Stimulated activated CD8-positive, alpha-beta memory T cell treated with anti-CD3 and anti-CD28 coated beads, Interleukin-15, amount 100 ng/mL, for 1 hour (primary cell): ENCODE data around the gene DDAH1.

Source experiments
- DNase-seq: peaks from one replicate; pipeline ENCODE4 v3.0.0-alpha.2; 2020; ENCODE audit warnings: low read depth

The DDAH1 gene

DNA sequence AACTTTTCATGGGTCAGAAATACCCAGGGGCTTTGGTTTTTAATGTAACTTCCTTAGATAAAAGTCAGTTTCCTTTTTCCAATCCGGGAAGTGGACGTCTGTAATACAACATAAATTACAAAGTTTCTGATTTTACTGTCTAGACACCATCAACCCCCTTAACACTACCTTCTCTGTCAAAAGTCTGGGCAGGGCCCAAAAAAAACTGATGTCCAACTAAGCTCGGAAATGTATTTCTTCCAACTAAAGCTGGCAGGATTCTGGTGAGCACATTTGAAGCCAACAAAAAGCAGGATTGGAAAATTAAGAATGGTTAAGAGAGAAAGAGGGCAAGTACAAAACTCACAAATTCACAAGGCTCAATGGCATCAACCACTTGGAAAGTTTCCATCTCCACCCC, 24.3 kb downstream of the DDAH1 start:
- no peak for DNase-seq

DNA sequence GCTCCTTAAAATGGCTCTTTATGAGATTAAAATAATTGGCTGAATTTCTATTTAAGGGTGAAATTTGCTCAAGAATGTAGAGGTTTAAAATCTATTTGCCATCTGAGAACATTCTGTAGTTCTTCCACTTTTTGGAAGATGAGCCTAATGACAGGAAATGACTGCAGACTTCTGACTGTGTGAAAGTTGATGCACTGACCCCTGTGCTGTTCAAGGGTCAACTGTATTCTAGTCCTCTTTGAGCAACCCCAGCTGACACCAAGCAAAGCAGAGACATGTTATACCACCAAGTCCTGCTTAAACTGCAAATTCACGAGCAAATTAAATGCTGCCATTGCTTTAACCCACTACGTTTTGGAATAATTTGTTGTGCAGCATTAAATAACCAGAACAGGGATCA, 26.6 kb downstream of the DDAH1 start:
- no peak for DNase-seq

- DNase-seq: no peak
Observed at GRCh38 chr1:85437139-85437538, 27.8 kb downstream of the DDAH1 start.

GRCh38 chr1:85433096-85433495, 31.9 kb downstream of the DDAH1 start:
- no peak for DNase-seq

GRCh38 chr1:85428471-85429089, 36.4 kb downstream of the DDAH1 start:
- no peak for DNase-seq

- DNase-seq: no peak
Observed at GRCh38 chr1:85427849-85428248, 37.1 kb downstream of the DDAH1 start.

- no peak for DNase-seq
Observed at GRCh38 chr1:85427331-85427730, 37.6 kb downstream of the DDAH1 start.

GRCh38 chr1:85421179-85421578, 43.8 kb downstream of the DDAH1 start:
- DNase-seq: no peak

DNA sequence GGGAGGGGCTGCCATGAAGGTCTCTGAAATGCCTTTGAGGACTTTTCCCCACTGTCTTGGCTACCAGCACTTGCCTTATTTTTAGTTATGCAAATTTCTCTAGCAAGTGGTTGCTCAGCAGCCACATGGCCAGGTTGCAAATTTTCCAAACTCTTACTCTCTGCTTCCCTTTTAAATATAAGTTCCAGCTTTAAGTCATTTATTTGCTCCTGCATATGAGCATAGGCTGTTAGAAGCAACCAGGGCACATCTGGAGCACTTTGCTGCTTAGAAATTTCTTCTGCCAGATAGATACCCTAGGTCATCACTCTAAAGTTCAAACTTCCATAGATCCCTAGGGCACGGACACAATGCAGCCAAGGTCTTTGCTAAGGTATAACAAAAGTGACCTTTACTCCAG, 44.8 kb downstream of the DDAH1 start:
- DNase-seq: no peak

- DNase-seq: no peak
Observed at GRCh38 chr1:85417876-85418275, 47.1 kb downstream of the DDAH1 start.

GRCh38 chr1:85417017-85417416, 47.9 kb downstream of the DDAH1 start:
- DNase-seq: no peak

DNA sequence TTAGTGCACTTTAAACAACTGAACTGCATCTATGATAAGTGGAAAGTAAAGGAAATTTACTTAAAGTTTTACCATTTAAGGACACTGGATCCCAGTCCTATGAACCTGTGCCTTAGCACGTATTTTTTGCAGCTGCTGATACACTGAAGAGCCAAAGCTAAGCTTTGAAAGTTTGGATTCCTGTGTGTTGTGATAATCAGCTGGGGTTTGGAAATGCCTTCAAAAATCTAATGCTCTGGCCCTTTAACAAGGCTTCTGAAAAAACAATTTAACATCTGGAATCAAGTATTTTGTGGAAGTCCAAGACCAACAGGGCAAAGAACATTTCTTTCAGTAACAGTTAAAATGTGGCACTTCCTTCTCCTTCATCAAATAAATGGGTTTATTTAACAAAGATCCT, 51.8 kb downstream of the DDAH1 start:
- no peak for DNase-seq

DNA sequence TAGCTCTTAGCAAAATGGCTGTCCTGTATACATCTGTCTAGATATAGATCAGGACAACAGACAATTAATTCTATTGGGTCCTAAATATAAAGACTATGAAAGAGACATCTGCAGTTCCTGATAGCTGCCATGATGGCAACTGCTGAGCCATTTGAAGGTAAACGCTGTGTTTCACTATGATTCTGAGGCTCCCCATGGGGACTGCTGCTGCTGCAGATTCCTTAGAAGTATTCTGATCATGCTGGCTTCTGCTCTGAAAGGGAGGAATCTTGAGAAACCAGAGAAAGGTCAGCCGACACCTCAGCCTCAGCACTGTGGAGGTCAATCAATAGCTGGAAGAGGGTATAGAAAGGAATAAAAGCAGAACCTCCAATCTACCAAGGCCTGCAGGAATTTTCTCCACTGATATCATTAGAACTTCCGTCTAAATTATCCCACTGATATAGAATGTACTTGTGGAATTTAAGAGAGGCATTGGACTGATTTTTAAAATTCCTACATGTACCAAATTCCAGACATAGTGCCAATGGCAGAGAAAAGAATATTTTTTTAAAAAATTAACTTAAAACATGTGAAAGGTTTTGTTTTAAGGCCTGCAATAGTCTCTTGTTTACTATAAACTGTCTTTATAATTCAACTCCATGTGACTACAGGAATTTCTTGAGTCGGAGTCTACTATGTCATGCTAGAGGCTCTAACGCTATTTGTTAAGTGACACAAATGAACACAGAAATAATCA, 53.2 kb downstream of the DDAH1 start:
- no peak for DNase-seq

GRCh38 chr1:85409516-85409915, 55.4 kb downstream of the DDAH1 start:
- DNase-seq: no peak

DNA sequence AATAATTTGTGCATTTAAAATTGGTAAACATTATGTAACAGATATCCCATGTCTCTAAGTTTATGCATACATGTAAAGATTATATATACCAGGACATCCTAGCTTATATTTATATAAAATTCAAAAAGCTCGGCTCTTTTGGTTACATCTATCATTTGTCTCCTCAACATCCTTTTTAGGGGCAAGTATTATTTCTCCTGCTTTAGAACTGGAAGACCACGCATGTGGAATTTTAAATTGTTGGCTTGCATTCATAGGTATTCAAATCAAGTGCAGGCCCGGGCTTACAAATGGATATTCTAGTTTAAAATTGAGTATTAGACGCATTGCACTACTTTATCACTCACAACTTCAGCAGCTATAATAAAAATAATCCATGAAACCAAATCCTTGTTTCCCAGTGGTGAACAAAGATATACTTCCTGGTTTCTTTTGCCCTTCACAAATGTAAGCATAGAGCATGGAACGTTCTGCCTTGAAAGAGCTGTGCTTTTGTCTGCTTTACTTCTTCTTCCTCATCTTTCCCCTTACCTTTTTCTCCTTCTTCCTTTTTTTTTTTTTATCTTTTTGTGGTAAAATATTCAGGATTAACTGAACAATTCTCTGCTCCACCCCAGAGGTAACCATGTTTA, 57.1 kb downstream of the DDAH1 start:
- DNase-seq: no peak

- no peak for DNase-seq
Observed at GRCh38 chr1:85406887-85407533, 57.9 kb downstream of the DDAH1 start.

DNA sequence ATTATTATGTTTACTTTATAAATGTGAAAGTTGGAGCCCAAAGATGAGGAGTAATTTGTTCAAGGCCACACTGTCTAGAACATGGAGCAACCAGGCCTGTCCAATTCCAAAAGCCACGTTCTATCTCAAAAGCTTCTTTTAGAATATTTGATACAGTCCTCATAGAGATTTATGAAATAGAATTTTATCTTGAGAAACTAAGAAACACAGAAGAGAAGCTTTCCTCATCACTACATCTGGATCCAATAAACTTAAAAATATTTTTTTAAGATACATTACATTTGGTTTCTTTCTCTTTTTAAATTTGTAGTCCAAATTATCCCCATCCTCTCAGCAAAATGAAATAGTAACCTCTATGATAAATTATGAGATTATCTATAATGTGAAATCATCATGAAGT, 58.9 kb downstream of the DDAH1 start:
- DNase-seq: no peak

DNA sequence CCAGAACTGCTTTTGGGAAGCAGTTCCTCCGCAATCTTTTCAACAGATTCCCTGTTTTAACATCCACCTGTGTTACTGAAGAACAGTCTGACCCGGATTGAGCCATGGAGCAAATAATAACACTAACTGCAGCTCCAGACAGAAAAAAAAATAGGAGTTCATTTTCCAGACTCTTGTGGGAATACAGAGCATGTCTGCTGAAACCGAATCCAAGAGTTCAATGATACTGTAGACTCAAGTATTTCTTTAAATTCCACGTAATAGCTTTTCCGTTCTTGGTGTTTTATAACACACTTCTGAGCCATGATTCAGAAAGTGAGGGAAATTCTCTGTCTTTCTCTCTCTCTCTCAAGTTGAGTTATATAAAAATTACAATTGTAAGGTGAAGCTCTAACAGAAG, 60.6 kb downstream of the DDAH1 start:
- DNase-seq: no peak

DNA sequence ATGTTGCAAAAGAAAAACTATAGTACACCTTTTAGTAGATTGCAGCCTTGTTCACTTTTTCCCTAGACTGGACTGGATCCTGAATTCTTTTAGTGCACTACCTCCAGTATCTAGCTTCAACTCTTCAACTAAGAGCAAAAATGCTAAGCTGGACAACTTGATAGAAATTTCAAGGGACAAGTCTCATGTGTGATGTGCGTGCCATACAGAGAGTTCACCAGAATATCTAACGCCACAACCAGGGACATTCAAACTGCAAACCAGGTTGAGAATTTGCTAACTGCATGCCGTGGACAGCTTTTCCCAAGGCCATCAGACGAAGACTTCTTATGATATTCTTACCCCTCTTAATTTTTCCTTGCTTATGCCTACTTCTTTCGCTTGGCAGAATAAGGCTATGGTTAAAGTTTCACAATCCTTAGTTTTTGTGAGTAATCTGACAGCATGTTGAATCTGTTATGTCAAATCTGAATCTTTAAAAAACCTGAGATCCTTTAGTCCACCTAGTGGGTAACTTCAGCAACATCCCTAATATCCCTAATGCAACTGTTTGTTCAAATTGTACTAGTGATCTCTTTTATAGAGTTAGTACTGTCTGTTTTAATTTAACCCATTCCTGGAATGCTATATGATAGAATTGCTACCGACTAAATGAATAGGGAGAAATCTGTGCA, 66.4 kb downstream of the DDAH1 start:
- no peak for DNase-seq

GRCh38 chr1:85397490-85398032, 67.4 kb downstream of the DDAH1 start:
- DNase-seq: no peak

- DNase-seq: no peak
Observed at GRCh38 chr1:85396194-85396593, 68.8 kb downstream of the DDAH1 start.

DNA sequence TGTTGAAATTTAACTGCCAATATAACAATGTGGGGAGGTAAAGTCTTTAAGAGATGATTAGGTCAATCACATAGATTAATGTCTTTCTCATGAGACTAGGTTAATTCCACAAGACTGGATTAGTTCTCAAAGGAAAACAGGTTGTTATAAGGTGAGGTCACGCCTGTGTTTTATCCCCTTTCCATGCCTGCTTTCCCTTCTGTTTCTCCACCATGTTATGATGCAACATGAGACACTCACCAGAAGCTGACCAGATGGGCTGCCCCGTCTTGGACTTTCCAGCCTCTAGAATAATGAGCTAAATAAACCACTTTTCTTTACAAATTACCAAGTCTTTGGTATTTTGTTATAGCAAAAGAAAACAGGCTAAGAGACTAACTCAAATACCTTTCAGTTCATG, 70.8 kb downstream of the DDAH1 start:
- DNase-seq: no peak
